Neural progenitor cell (in vitro differentiated cells): ENCODE data around the gene TRAPPC12.

Experiments used
- CTCF ChIP-seq: fragments of 200-600 bp; sonication (generic); IDR thresholded peaks from 2 replicates; pipeline ENCODE4 v1.5.1; 2017; ENCODE audit warnings: antibody characterized with exemption, mild to moderate bottlenecking
- EZH2 ChIP-seq: fragments of 200-600 bp; sonication (generic); IDR thresholded peaks from 2 replicates; pipeline ENCODE4 v1.6.1; 2017; ENCODE audit warnings: antibody characterized with exemption, mild to moderate bottlenecking, moderate library complexity

DNA sequence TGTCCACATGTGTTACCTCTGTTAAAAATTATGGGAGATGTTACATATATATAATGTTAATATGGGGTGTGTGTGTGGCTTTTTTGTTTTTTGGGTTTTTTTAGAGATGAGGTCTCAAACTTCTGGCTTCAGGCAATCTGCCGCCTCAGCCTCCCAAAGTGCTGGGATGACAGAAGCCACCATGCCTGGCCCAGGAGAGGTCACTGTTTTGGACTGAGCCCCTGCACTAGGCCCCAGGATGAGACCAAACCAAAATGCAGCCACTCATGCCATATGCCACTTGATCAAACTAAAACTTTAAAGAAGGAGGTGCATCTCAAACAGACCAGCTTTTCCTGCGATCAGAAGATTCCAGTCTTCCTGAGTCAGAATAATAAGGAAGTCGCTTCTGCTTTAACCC is 137.3 kb downstream of the TRAPPC12 start:
- no peak for TF ChIP-seq CTCF
- no peak for TF ChIP-seq EZH2
